Activated naive CD8-positive, alpha-beta T cell treated with anti-CD3 and anti-CD28 coated beads, Interleukin-2, amount 50 U/mL, for 24 hours (primary cell): ENCODE data around the gene LEF1.
A peak's percentile ranks its signal among the peaks of the same experiment; 100 is the strongest.
"Not testable (repeated sequence)": the region's sequence is repeated elsewhere in the genome, so short reads cannot be mapped to it uniquely, and the experiment has no call there.

Source experiments
- ATAC-seq: fragments of 150-1000 bp; cut with Tn5 transposase; one replicate; pipeline ENCODE4 v1.10.0; 2021
- DNase-seq: peaks from one replicate; pipeline ENCODE4 v3.0.0; 2021
- H3K27ac Mint-ChIP-seq: one replicate; pipeline ENCODE4 v1.8.0; 2021; ENCODE audit warnings: mild to moderate bottlenecking, mixed read lengths
- H3K27me3 Mint-ChIP-seq: one replicate; pipeline ENCODE4 v1.8.0; 2021; ENCODE audit warnings: mixed read lengths
- H3K36me3 Mint-ChIP-seq: one replicate; pipeline ENCODE4 v1.8.0; 2021; ENCODE audit warnings: low read depth, mixed read lengths
- H3K4me1 Mint-ChIP-seq: one replicate; pipeline ENCODE4 v1.8.0; 2021; ENCODE audit warnings: mixed read lengths
- H3K4me3 Mint-ChIP-seq: one replicate; pipeline ENCODE4 v1.8.0; 2021; ENCODE audit warnings: mild to moderate bottlenecking, moderate library complexity, mixed read lengths
- H3K9me3 Mint-ChIP-seq: one replicate; pipeline ENCODE4 v1.8.0; 2021; ENCODE audit warnings: mixed read lengths

Gene LEF1

GRCh38 chr4:108068442-108068841 lies 100.3 kb downstream of the LEF1 start:
- DNase-seq (no peak), ATAC-seq (no peak)
- H3K4me3 Mint-ChIP-seq = no peak overlapping the region
- peaks cover 76% of the 10 kb centered on the region for H3K4me1 Mint-ChIP-seq
- H3K36me3 Mint-ChIP-seq = peaks cover 44% of the 10 kb centered on the region
- H3K27me3 Mint-ChIP-seq = no peaks in the 10 kb centered on the region
- no peaks in the 10 kb centered on the region for H3K9me3 Mint-ChIP-seq
- peak overlapping the region; percentile 25 for H3K27ac Mint-ChIP-seq

GRCh38 chr4:108060686-108061321 lies 107.9 kb downstream of the LEF1 start:
- no peak for DNase-seq
- Mint-ChIP-seq H3K36me3 (peaks cover 35% of the 10 kb centered on the region), H3K27me3 (no peaks in the 10 kb centered on the region)

GRCh38 chr4:108060164-108060563 lies 108.6 kb downstream of the LEF1 start:
- H3K27ac Mint-ChIP-seq = peak overlapping the region; percentile 75
- no peaks in the 10 kb centered on the region for H3K9me3 Mint-ChIP-seq
- no peak for DNase-seq
- ATAC-seq = no peak
- H3K36me3 Mint-ChIP-seq = peaks cover 35% of the 10 kb centered on the region
- H3K4me3 Mint-ChIP-seq = no peak overlapping the region
- peaks cover 78% of the 10 kb centered on the region for H3K4me1 Mint-ChIP-seq
- H3K27me3 Mint-ChIP-seq = no peaks in the 10 kb centered on the region

More at GRCh38 chr4:108060686-108061321, 107.9 kb downstream of the LEF1 start:
- no peak for ATAC-seq
- Mint-ChIP-seq H3K27ac (peak overlapping the region; percentile 75), H3K4me1 (peaks cover 74% of the 10 kb centered on the region), H3K4me3 (no peak overlapping the region), H3K9me3 (no peaks in the 10 kb centered on the region)

- DNase-seq = no peak
These were observed 109.9 kb downstream of the LEF1 start for GRCh38 chr4:108058685-108059440.

GRCh38 chr4:108056418-108056817 lies 112.3 kb downstream of the LEF1 start:
- no peaks in the 10 kb centered on the region for H3K9me3 Mint-ChIP-seq
- no peak overlapping the region for H3K27ac Mint-ChIP-seq
- peaks cover 85% of the 10 kb centered on the region for H3K4me1 Mint-ChIP-seq
- ATAC-seq (no peak), DNase-seq (no peak)
- H3K4me3 Mint-ChIP-seq = no peak overlapping the region
- peaks cover 26% of the 10 kb centered on the region for H3K36me3 Mint-ChIP-seq
- no peaks in the 10 kb centered on the region for H3K27me3 Mint-ChIP-seq

More at GRCh38 chr4:108058685-108059440, 109.9 kb downstream of the LEF1 start:
- peaks cover 79% of the 10 kb centered on the region for H3K4me1 Mint-ChIP-seq
- no peak overlapping the region for H3K4me3 Mint-ChIP-seq
- no peaks in the 10 kb centered on the region for H3K27me3 Mint-ChIP-seq
- peak overlapping the region; percentile 75 for H3K27ac Mint-ChIP-seq
- H3K36me3 Mint-ChIP-seq = peaks cover 28% of the 10 kb centered on the region
- no peak for ATAC-seq
- H3K9me3 Mint-ChIP-seq = no peaks in the 10 kb centered on the region

GRCh38 chr4:108055787-108056186 lies 112.9 kb downstream of the LEF1 start:
- no peaks in the 10 kb centered on the region for H3K9me3 Mint-ChIP-seq
- no peak overlapping the region for H3K4me3 Mint-ChIP-seq
- H3K4me1 Mint-ChIP-seq = peaks cover 86% of the 10 kb centered on the region
- peak overlapping the region; percentile 5 for H3K27ac Mint-ChIP-seq
- peaks cover 26% of the 10 kb centered on the region for H3K36me3 Mint-ChIP-seq
- no peak for DNase-seq
- H3K27me3 Mint-ChIP-seq = no peaks in the 10 kb centered on the region
- ATAC-seq = no peak

DNA sequence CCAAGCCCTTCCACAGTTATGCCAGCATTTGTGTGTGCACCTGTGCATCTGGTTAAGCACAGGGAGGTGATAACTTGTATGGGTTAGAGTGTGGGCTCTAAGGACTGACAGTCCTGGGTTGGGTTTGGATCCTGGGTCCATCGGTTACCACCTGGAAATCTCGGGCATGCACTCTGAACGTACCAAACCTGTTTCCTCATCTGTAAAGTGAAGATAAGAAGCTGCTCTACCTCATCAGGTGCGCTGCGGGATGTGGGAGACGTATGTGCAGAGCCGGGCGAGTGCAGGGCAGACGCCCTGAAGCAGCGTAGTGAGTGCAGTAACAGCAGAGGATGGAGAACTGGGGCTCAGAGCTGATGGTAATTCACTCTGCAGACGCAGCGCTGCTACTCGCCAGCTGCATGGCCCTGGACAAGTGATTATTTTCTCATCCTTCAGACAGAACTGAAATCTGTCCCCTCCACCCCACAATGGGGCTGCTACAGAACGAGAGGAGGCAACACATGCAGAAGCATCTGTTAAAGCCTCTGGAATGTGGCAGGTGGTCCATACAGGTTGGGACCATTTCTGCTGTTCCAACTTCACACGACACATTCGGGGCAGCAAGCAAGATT lies 114.6 kb downstream of the LEF1 start:
- no peak overlapping the region for H3K4me3 Mint-ChIP-seq
- ATAC-seq (no peak), DNase-seq (no peak)
- no peaks in the 10 kb centered on the region for H3K27me3 Mint-ChIP-seq
- peak overlapping the region; percentile 71 for H3K27ac Mint-ChIP-seq
- no peaks in the 10 kb centered on the region for H3K9me3 Mint-ChIP-seq
- peaks cover 92% of the 10 kb centered on the region for H3K4me1 Mint-ChIP-seq
- peaks cover 19% of the 10 kb centered on the region for H3K36me3 Mint-ChIP-seq

DNA sequence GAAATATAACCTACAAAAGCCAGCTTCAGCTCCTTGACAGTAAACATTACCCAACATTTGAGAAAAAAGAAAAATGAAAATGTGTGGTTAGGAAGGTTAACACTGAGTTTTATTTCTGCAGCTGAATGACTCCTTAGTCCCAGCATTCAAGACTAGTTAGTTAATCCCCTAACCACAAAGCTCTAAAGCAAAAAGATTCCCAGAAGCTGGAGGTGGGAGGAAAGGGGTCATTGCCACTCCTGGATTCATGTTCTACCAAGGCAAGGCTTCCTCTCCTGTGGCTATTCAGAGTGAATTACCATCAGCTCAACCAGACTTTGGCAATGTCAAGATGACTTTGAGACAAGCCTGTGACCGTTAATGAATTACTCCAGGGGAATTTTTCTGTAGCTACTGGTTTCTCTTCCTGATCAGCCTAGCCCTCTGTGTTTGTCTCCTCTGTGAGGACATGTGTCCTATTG lies 115.5 kb downstream of the LEF1 start:
- Mint-ChIP-seq H3K9me3 (no peaks in the 10 kb centered on the region), H3K27ac (peak overlapping the region; percentile 71), H3K4me3 (no peak overlapping the region), H3K27me3 (no peaks in the 10 kb centered on the region), H3K36me3 (peaks cover 28% of the 10 kb centered on the region), H3K4me1 (peaks cover 93% of the 10 kb centered on the region)
- ATAC-seq (peak; percentile 17), DNase-seq (no peak)

GRCh38 chr4:108052558-108053120 lies 116.1 kb downstream of the LEF1 start:
- no peaks in the 10 kb centered on the region for H3K27me3 Mint-ChIP-seq
- H3K4me1 Mint-ChIP-seq = peaks cover 93% of the 10 kb centered on the region
- no peak overlapping the region for H3K4me3 Mint-ChIP-seq
- H3K27ac Mint-ChIP-seq = peak overlapping the region; percentile 71
- DNase-seq (no peak), ATAC-seq (no peak)
- no peaks in the 10 kb centered on the region for H3K9me3 Mint-ChIP-seq
- H3K36me3 Mint-ChIP-seq = peaks cover 30% of the 10 kb centered on the region

DNA sequence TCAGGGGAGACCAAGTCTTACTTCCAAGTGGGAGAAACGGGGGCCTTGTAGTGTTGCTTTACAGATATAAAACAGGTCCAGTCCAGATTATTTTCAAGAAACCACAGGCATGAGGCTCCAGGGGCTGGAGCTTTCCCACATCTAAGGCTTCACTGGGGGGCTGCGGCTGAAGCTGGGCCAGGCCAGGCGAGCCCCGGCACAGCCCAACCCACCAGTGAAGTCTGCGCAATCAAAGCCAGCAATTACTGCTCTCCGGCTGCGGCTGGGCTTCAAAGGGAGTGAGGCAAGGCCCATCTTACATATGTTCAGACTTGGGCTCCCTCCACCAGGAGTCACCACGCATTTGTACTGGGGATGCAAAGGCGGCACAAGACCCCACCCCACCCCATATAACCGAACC lies 117.4 kb downstream of the LEF1 start:
- Mint-ChIP-seq H3K4me3 (no peak overlapping the region), H3K36me3 (peaks cover 34% of the 10 kb centered on the region), H3K9me3 (no peaks in the 10 kb centered on the region), H3K27me3 (no peaks in the 10 kb centered on the region), H3K27ac (peak overlapping the region; percentile 95), H3K4me1 (peaks cover 85% of the 10 kb centered on the region)
- ATAC-seq = no peak
- DNase-seq = no peak

GRCh38 chr4:108050166-108051111 lies 118.3 kb downstream of the LEF1 start:
- H3K27me3 Mint-ChIP-seq, DNase-seq, H3K9me3 Mint-ChIP-seq: not testable (repeated sequence)
- Mint-ChIP-seq H3K36me3 (peaks cover 33% of the 10 kb centered on the region), H3K4me1 (peaks cover 85% of the 10 kb centered on the region), H3K27ac (peak overlapping the region; percentile 95), H3K4me3 (peak overlapping the region; percentile 78)
- peak; percentile 13 for ATAC-seq

GRCh38 chr4:108049406-108049805 lies 119.3 kb downstream of the LEF1 start:
- Mint-ChIP-seq H3K36me3 (peaks cover 33% of the 10 kb centered on the region), H3K4me3 (peak overlapping the region; percentile 78), H3K9me3 (no peaks in the 10 kb centered on the region), H3K27ac (peak overlapping the region; percentile 95), H3K27me3 (no peaks in the 10 kb centered on the region), H3K4me1 (peaks cover 85% of the 10 kb centered on the region)
- DNase-seq (peak; percentile 25), ATAC-seq (peak; percentile 25)

GRCh38 chr4:108048997-108049396 lies 119.7 kb downstream of the LEF1 start:
- Mint-ChIP-seq H3K27ac (peak overlapping the region; percentile 95), H3K36me3 (peaks cover 31% of the 10 kb centered on the region), H3K4me1 (peaks cover 84% of the 10 kb centered on the region), H3K4me3 (peak overlapping the region; percentile 78), H3K27me3 (no peaks in the 10 kb centered on the region), H3K9me3 (no peaks in the 10 kb centered on the region)
- ATAC-seq (no peak), DNase-seq (no peak)

- peak overlapping the region; percentile 95 for H3K27ac Mint-ChIP-seq
- no peaks in the 10 kb centered on the region for H3K9me3 Mint-ChIP-seq
- no peak overlapping the region for H3K4me3 Mint-ChIP-seq
- ATAC-seq (no peak), DNase-seq (no peak)
- no peaks in the 10 kb centered on the region for H3K27me3 Mint-ChIP-seq
- peaks cover 29% of the 10 kb centered on the region for H3K36me3 Mint-ChIP-seq
- H3K4me1 Mint-ChIP-seq = peaks cover 84% of the 10 kb centered on the region
These were observed 120.6 kb downstream of the LEF1 start for GRCh38 chr4:108048157-108048556.
